H1 (cell line): ENCODE data around the gene SLC38A10. TPM values are rescaled to one million over a fixed set of nuclear protein-coding genes. Genes with fewer than 3 reads are reported as not detected.

ENCODE experiments used
- CTCF ChIA-PET: fragments of 300-600 bp; sonication (Branson Sonifier 250); formaldehyde crosslinking; loops from one replicate; lab custom pipeline; 2021; ENCODE audit not compliant: partially characterized antibody; lab: Charles Lee
- POLR2A ChIA-PET: fragments of 300-600 bp; sonication (Branson Sonifier 250); formaldehyde crosslinking; loops from one replicate; lab custom pipeline; 2021; ENCODE audit warnings: inconsistent platforms; ENCODE audit not compliant: partially characterized antibody; lab: Charles Lee
- DNase-seq, 2 experiments: peaks; one replicate each; pipeline versions ENCODE4 v3.0.0 to v3.0.0-alpha.2; 2010 to 2022; ENCODE audit warnings: low spot score in 2 of 2, low read depth in 1 of 2, mixed read lengths in 1 of 2
- FAIRE-seq: peaks from 2 replicates; lab custom pipeline; 2011; peaks lifted over from hg19 to GRCh38; lab: Jason Lieb, UNC
- H2AFZ ChIP-seq: 2 replicates; pipeline ENCODE4 v1.8.1; 2012; ENCODE audit warnings: low read length, inconsistent platforms
- H2AK5ac ChIP-seq: 2 replicates; pipeline ENCODE4 v1.6.1; 2013; ENCODE audit warnings: low read depth, low read length
- H2BK120ac ChIP-seq: replicated peaks from 2 replicates; pipeline ENCODE3; 2013; ENCODE audit warnings: low read depth, low read length, inconsistent platforms
- H2BK12ac ChIP-seq: 2 replicates; pipeline ENCODE4 v1.6.1; 2013; ENCODE audit warnings: low read depth, low read length
- H2BK15ac ChIP-seq: 2 replicates; pipeline ENCODE4 v1.6.1; 2013; ENCODE audit warnings: low read length
- H2BK20ac ChIP-seq: 2 replicates; pipeline ENCODE4 v1.6.1; 2013; ENCODE audit warnings: low read length
- H2BK5ac ChIP-seq: 2 replicates; pipeline ENCODE4 v1.6.1; 2013; ENCODE audit warnings: low read depth, low read length
- H3K14ac ChIP-seq: 2 replicates; pipeline ENCODE4 v1.6.1; 2013; ENCODE audit warnings: inconsistent platforms; ENCODE audit not compliant: insufficient read length
- H3K18ac ChIP-seq: 2 replicates; pipeline ENCODE4 v1.6.1; 2013; ENCODE audit warnings: low read length; ENCODE audit errors: extremely low read depth
- H3K23ac ChIP-seq: 2 replicates; pipeline ENCODE4 v1.6.1; 2013; ENCODE audit warnings: inconsistent platforms; ENCODE audit not compliant: insufficient read length
- H3K23me2 ChIP-seq: 2 replicates; pipeline ENCODE4 v1.6.1; 2013; ENCODE audit warnings: low read depth, low read length
- H3K27ac ChIP-seq: 2 replicates; pipeline ENCODE4 v1.6.1; 2011; ENCODE audit warnings: low read depth, low read length, inconsistent platforms
- H3K27me3 ChIP-seq, 4 experiments: replicated peaks in 1 of 4; 1 replicate in 1 of 4; 2 replicates in 3 of 4; pipeline versions ENCODE4 v1.6.1 to v1.8.1; 2011 to 2013; ENCODE audit warnings: low read length in 3 of 4, mild to moderate bottlenecking in 3 of 4, inconsistent platforms in 2 of 4, mixed read lengths in 2 of 4, moderate library complexity in 1 of 4; ENCODE audit not compliant: control insufficient read depth in 3 of 4, insufficient read depth in 3 of 4; ENCODE audit errors: extremely low read depth in 1 of 4
- H3K36me3 ChIP-seq, 4 experiments: 2 replicates each; pipeline versions ENCODE4 v1.6.1 to v1.8.1; 2011 to 2013; ENCODE audit warnings: mild to moderate bottlenecking in 4 of 4, low read length in 3 of 4, moderate library complexity in 2 of 4, control low read depth in 1 of 4, inconsistent platforms in 1 of 4; ENCODE audit not compliant: insufficient read depth in 4 of 4, control insufficient read depth in 2 of 4
- H3K4ac ChIP-seq: replicated peaks from 2 replicates; pipeline ENCODE3; 2013; ENCODE audit warnings: low read length, low read depth, mixed read lengths, inconsistent platforms; ENCODE audit not compliant: insufficient read length
- H3K4me1 ChIP-seq, 4 experiments: replicated peaks in 1 of 4; 1 replicate in 1 of 4; 2 replicates in 3 of 4; pipeline versions ENCODE4 v1.6.1 to v1.8.1; 2011 to 2013; ENCODE audit warnings: low read length in 3 of 4, inconsistent platforms in 2 of 4, mixed read lengths in 1 of 4; ENCODE audit not compliant: insufficient read depth in 4 of 4, control insufficient read depth in 3 of 4
- H3K4me2 ChIP-seq, 2 experiments: 2 replicates each; pipeline versions ENCODE4 v1.6.1 to v1.8.1; 2011 to 2013; ENCODE audit warnings: low read depth in 2 of 2, low read length in 2 of 2, control low read depth in 1 of 2, inconsistent platforms in 1 of 2, mild to moderate bottlenecking in 1 of 2; ENCODE audit not compliant: insufficient read depth in 1 of 2
- H3K4me3 ChIP-seq, 4 experiments: fragments of 200-600, 300-600 bp in 1 of 4; sonication (generic), shearing (Covaris generic), sonication (Bioruptor Twin) in 1 of 4; 2 replicates each; pipeline versions ENCODE4 v1.5.1 to v1.8.1; 2011 to 2016; ENCODE audit warnings: low read length in 4 of 4, low read depth in 3 of 4, control low read depth in 2 of 4, inconsistent platforms in 2 of 4, mild to moderate bottlenecking in 2 of 4, mixed read lengths in 1 of 4, moderate library complexity in 1 of 4; ENCODE audit not compliant: insufficient read depth in 2 of 4; ENCODE audit errors: extremely low read depth in 1 of 4
- H3K56ac ChIP-seq: replicated peaks from 2 replicates; pipeline ENCODE3; 2013; ENCODE audit warnings: low read depth, mild to moderate bottlenecking, mixed read lengths, low read length, inconsistent platforms; ENCODE audit not compliant: insufficient read length
- H3K79me1 ChIP-seq: 2 replicates; pipeline ENCODE4 v1.6.1; 2013; ENCODE audit warnings: low read depth, low read length, control low read depth
- H3K79me2 ChIP-seq, 2 experiments: 2 replicates each; pipeline versions ENCODE4 v1.6.1 to v1.8.1; 2012 to 2013; ENCODE audit warnings: low read length in 2 of 2, mild to moderate bottlenecking in 2 of 2, inconsistent platforms in 1 of 2; ENCODE audit not compliant: insufficient read depth in 2 of 2, control insufficient read depth in 1 of 2
- H3K9ac ChIP-seq, 4 experiments: replicated peaks in 1 of 4; 1 replicate in 1 of 4; 2 replicates in 3 of 4; pipeline versions ENCODE4 v1.6.1 to v1.8.1; 2011 to 2013; ENCODE audit warnings: low read depth in 3 of 4, low read length in 3 of 4, control low read depth in 2 of 4, mild to moderate bottlenecking in 2 of 4, moderate library complexity in 2 of 4, inconsistent platforms in 1 of 4; ENCODE audit errors: extremely low read depth in 1 of 4
- H3K9me3 ChIP-seq, 2 experiments: 2 replicates each; pipeline versions ENCODE4 v1.6.1 to v1.8.1; 2012 to 2013; ENCODE audit warnings: mild to moderate bottlenecking in 2 of 2, moderate library complexity in 2 of 2, control low read depth in 1 of 2, inconsistent platforms in 1 of 2, low read depth in 1 of 2, low read length in 1 of 2, mixed read lengths in 1 of 2; ENCODE audit not compliant: insufficient read depth in 2 of 2
- H4K20me1 ChIP-seq, 2 experiments: replicated peaks in 1 of 2; 2 replicates each; pipeline versions ENCODE3 to v1.8.1; 2011 to 2013; ENCODE audit warnings: inconsistent platforms in 2 of 2, low read length in 2 of 2, mild to moderate bottlenecking in 1 of 2; ENCODE audit not compliant: insufficient read depth in 2 of 2, control insufficient read depth in 1 of 2
- H4K5ac ChIP-seq: 2 replicates; pipeline ENCODE4 v1.6.1; 2013; ENCODE audit warnings: low read length, low read depth, mixed read lengths, inconsistent platforms; ENCODE audit not compliant: insufficient read length
- H4K8ac ChIP-seq: 2 replicates; pipeline ENCODE4 v1.8.0; 2013; ENCODE audit warnings: mild to moderate bottlenecking, moderate library complexity, low read length, inconsistent platforms; ENCODE audit not compliant: insufficient read depth; ENCODE audit errors: extremely low read depth
- H4K91ac ChIP-seq: replicated peaks from 2 replicates; pipeline ENCODE3; 2013; ENCODE audit warnings: low read length, mixed read lengths, inconsistent platforms; ENCODE audit not compliant: insufficient read length
- BACH1 ChIP-seq: IDR thresholded peaks from 2 replicates; pipeline ENCODE4 v1.6.1; 2012; ENCODE audit warnings: low read length, improper control_type of control experiment
- CEBPB ChIP-seq: IDR thresholded peaks from 2 replicates; pipeline ENCODE4 v1.6.1; 2012; ENCODE audit warnings: low read depth, low read length
- CHD1 ChIP-seq: IDR thresholded peaks from 2 replicates; pipeline ENCODE4 v1.6.1; 2012; ENCODE audit warnings: low read depth, low read length, improper control_type of control experiment
- EP300 ChIP-seq, 2 experiments: IDR thresholded peaks; 1 replicate in 1 of 2; 2 replicates in 1 of 2; pipeline ENCODE4 v1.6.1; 2011 to 2012; ENCODE audit warnings: low read depth in 2 of 2, low read length in 2 of 2, mild to moderate bottlenecking in 2 of 2, borderline replicate concordance in 1 of 2, inconsistent platforms in 1 of 2, moderate library complexity in 1 of 2
- GTF2F1 ChIP-seq: IDR thresholded peaks from 2 replicates; pipeline ENCODE4 v1.6.1; 2012; ENCODE audit warnings: low read depth, low read length, improper control_type of control experiment, borderline replicate concordance
- HDAC2 ChIP-seq, 2 experiments: fragments of 300-600 bp in 1 of 2; sonication (generic) in 1 of 2; IDR thresholded peaks; 2 replicates each; pipeline ENCODE4 v1.6.1; 2011 to 2012; ENCODE audit warnings: low read depth in 2 of 2, low read length in 2 of 2, mild to moderate bottlenecking in 2 of 2, moderate library complexity in 2 of 2, borderline replicate concordance in 1 of 2, inconsistent platforms in 1 of 2
- JUND ChIP-seq: IDR thresholded peaks from 2 replicates; pipeline ENCODE4 v1.6.1; 2011; ENCODE audit warnings: mild to moderate bottlenecking, improper control_type of control experiment, low read length
- RAD21 ChIP-seq, 2 experiments: IDR thresholded peaks in 1 of 2; conservative IDR thresholded peaks in 1 of 2; 2 replicates each; pipeline ENCODE4 v1.6.1; 2011; ENCODE audit warnings: low read depth in 2 of 2, low read length in 2 of 2, improper control_type of control experiment in 1 of 2, inconsistent platforms in 1 of 2, mild to moderate bottlenecking in 1 of 2, moderate library complexity in 1 of 2
- SRF ChIP-seq: IDR thresholded peaks from 2 replicates; pipeline ENCODE4 v1.6.1; 2011; ENCODE audit warnings: mild to moderate bottlenecking, low read depth, low read length, moderate library complexity
- TBP ChIP-seq: IDR thresholded peaks from 2 replicates; pipeline ENCODE4 v1.6.1; 2011; ENCODE audit warnings: low read depth, low read length, improper control_type of control experiment
- WGBS, 2 experiments: shearing (Covaris generic) in 1 of 2; methylation state at CpG; one replicate each; pipeline versions ENCODE4 v1.1.6 to v1.1.7; 2013 to 2015; ENCODE audit warnings: low lambda C conversion rate in 2 of 2, mixed read lengths in 2 of 2, inconsistent platforms in 1 of 2, low coverage in 1 of 2, missing lambda C conversion rate in 1 of 2; ENCODE audit not compliant: insufficient replicate concordance in 2 of 2, insufficient coverage in 1 of 2, insufficient read length in 1 of 2; ENCODE audit errors: extremely low coverage in 1 of 2, missing lambda C conversion rate in 1 of 2; 5-methylcytosine and 5-hydroxymethylcytosine counted together
- polyA plus RNA-seq, 7 experiments: library from polyadenylated mRNA; depleted of rRNA in 3 of 7; stranded (reverse) in 5 of 7; unstranded in 2 of 7; fragments of >200 nt in 5 of 7; fragments of 200-250 nt in 2 of 7; gene quantifications; 1 replicate in 5 of 7; 2 replicates in 1 of 7; 4 replicates in 1 of 7; pipeline versions ENCODE4 v1.2.1 to v1.2.3, GENCODE V29; 2011 to 2013; ENCODE audit warnings: missing spikeins in 2 of 7, mixed read lengths in 2 of 7
- total RNA-seq: library from RNA; stranded (reverse); fragmentation: NEBNext Ultra II Directional; extraction: Animal tissue kit (Norgen Biotek cat#: 25700); gene quantifications from 2 replicates; pipeline ENCODE4 v1.2.1, GENCODE V29; 2021

SLC38A10 gene
- total and polyA plus RNA-seq, 2 of the 8 experiments (the other 6 are each of a cell fraction or from before 2014, with no cell fraction given): 26.4 to 41.0 TPM

DNA sequence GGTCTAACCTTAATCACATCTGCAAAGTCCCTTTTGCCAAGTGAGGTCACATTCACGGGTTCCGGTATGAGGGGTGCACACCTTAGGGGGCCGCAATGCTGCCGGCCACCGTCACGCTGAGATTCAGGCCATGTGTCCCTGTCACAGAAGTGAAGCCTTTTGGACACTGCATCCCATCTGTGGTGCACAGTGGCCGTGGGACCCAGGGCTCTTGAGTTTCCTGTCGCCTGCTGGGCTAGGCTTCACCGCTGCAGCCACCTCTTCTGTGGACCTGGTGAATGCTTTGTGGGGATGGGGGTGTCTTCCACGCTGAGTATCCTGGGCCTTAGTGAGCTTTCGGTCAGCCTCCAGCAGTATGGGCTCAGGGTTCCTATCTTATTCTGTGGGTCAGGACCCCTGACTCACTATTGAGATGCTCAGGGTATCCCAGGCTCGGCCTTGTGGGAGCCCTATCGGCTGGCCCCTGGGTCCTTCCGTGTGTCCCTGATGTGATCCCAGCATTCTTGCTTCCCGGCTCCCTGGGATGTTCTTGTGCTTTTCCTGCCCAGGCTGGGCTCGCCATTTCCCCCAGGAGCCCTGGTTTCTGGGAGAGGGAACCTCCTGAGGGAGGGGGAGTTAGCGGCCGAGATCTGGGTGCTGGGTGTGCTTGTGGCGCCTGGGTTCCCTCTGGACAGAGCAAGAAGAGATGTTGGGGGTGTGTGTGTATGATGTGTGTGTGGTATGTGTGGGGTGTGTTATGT is 4.9 kb upstream of the SLC38A10 start:
- H2AK5ac ChIP-seq: peak overlapping the region; percentile 86; the same call in 1 of the 2 replicates
- CTCF ChIA-PET: interaction anchor here (0.7 to 2.4 kb wide), 4 partner anchors 8 to 184 kb away, joined by 3 to 8 read pairs (median 5); no protein-coding TSS in a partner anchor
- TF ChIP-seq TBP (no peak), GTF2F1 (no peak), RAD21 (IDR thresholded peaks at IDR 0.05 in 1 of 2, conservative IDR thresholded peaks at IDR 0.05 in 1 of 2; ENCODE audit: low read depth in 2 of 2, low read length in 2 of 2) (no peak), CEBPB (no peak), BACH1 (no peak), HDAC2 (IDR thresholded peaks at IDR 0.05; ENCODE audit: borderline replicate concordance in 1 of 2, low read depth in 2 of 2, low read length in 2 of 2) (no peak), SRF (no peak), EP300 (IDR thresholded peaks at IDR 0.05; ENCODE audit: borderline replicate concordance in 1 of 2, low read depth in 2 of 2, low read length in 2 of 2) (no peak), JUND (no peak), CHD1 (no peak)

More for the DNA sequence above, 4.9 kb upstream of the SLC38A10 start:
- no peak overlapping the region for H4K8ac ChIP-seq
- POLR2A ChIA-PET: interaction anchor here (1.3 kb wide), 1 partner anchor 97 kb away, joined by 3 read pairs; no protein-coding TSS in a partner anchor
- peak overlapping the region; percentile 3; the same call in 1 of the 2 replicates for H2BK15ac ChIP-seq
- H3K9ac ChIP-seq: no peak overlapping the region
- H2AFZ ChIP-seq: no peak overlapping the region
- H4K91ac ChIP-seq: peak overlapping the region; percentile 88
- no peak overlapping the region for H2BK12ac ChIP-seq
- H3K23me2 ChIP-seq: peaks cover 9% of the 10 kb centered on the region
- DNase-seq (no peak), FAIRE-seq (no peak)
- H3K18ac ChIP-seq: no peak overlapping the region
- no peak overlapping the region for H4K5ac ChIP-seq
- H3K79me1 ChIP-seq: peaks cover 3% of the 10 kb centered on the region
- no peak overlapping the region for H2BK20ac ChIP-seq
- no peaks in the 10 kb centered on the region for H3K79me2 ChIP-seq
- H3K56ac ChIP-seq: no peak overlapping the region
- no peak overlapping the region for H2BK120ac ChIP-seq
- no peak overlapping the region for H2BK5ac ChIP-seq
- no peak overlapping the region for H3K27ac ChIP-seq
- no peaks in the 10 kb centered on the region for H3K9me3 ChIP-seq
- 89% methylated on average over 19 of the region's 19 CpGs; no CpG with 5 or more reads in 1 of the 2 experiments for whole genome bisulfite sequencing, 2 experiments
- H3K4me2 ChIP-seq: no peak overlapping the region
- H4K20me1 ChIP-seq: peaks cover 0 to 4% of the 10 kb centered on the region in 2 experiments
- peaks cover 3 to 6% (median 3%) of the 10 kb centered on the region in 4 experiments; a peak in 5 of 7 replicates for H3K4me1 ChIP-seq
- no peak overlapping the region for H3K4me3 ChIP-seq
- H3K27me3 ChIP-seq: no peaks in the 10 kb centered on the region
- no peak overlapping the region for H3K23ac ChIP-seq
- H3K36me3 ChIP-seq: no peaks in the 10 kb centered on the region
- H3K14ac ChIP-seq: no peak overlapping the region
- no peak overlapping the region for H3K4ac ChIP-seq
